ENCODE measurements around the gene BNC2. TPM values are rescaled to one million over a fixed set of nuclear protein-coding genes. Genes with fewer than 3 reads are reported as not detected.

The BNC2 gene
- total RNA-seq, 1 donor from 2014 or later = 5.4 TPM

DNA sequence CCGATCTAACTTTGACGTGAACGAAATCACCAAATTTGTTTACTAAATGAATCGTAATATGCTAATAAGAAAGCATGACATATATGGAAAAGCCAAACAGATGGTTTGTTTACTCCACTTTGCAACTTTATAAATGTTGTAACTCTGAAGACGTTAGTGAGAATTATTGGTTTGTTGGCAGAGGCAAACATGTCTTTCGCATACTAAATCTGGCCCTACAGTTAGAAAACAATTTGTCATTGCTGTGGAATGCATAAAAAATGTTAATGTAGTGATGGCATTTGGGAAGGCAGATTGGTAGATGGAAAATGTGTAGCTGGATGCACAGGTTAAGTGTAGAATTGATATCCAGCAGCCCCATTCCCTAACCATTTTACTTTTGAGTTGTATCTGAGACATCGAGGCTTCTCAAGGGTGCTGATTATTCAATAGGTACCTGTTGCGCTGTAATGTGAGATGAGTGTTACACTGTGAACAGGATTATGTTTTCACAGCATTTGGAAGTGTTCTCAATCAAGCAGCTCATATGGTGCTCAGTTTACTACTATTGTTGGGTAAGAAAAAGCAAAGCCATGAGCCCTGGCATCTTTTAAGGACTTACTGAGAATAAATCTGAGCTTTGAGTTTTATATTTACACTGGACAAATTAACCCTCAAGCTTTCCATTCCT lies 444.8 kb downstream of the BNC2 start:
- DNase-seq (ENCODE audit: low read depth, low spot score) = no peak
- Mint-ChIP-seq H3K36me3 (ENCODE audit: low read depth) (no peaks in the 10 kb centered on the region), H3K27me3 (ENCODE audit: low read depth) (no peaks in the 10 kb centered on the region), H3K4me3 (no peak overlapping the region), H3K4me1 (peaks cover 58% of the 10 kb centered on the region), H3K27ac (ENCODE audit: unreplicated experiment) (no peak overlapping the region), H3K9me3 (peaks cover 4% of the 10 kb centered on the region)
- TF ChIP-seq, protein P1, sequence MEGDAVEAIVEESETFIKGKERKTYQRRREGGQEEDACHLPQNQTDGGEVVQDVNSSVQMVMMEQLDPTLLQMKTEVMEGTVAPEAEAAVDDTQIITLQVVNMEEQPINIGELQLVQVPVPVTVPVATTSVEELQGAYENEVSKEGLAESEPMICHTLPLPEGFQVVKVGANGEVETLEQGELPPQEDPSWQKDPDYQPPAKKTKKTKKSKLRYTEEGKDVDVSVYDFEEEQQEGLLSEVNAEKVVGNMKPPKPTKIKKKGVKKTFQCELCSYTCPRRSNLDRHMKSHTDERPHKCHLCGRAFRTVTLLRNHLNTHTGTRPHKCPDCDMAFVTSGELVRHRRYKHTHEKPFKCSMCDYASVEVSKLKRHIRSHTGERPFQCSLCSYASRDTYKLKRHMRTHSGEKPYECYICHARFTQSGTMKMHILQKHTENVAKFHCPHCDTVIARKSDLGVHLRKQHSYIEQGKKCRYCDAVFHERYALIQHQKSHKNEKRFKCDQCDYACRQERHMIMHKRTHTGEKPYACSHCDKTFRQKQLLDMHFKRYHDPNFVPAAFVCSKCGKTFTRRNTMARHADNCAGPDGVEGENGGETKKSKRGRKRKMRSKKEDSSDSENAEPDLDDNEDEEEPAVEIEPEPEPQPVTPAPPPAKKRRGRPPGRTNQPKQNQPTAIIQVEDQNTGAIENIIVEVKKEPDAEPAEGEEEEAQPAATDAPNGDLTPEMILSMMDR (conservative IDR thresholded peaks at IDR 0.05) = no peak

DNA sequence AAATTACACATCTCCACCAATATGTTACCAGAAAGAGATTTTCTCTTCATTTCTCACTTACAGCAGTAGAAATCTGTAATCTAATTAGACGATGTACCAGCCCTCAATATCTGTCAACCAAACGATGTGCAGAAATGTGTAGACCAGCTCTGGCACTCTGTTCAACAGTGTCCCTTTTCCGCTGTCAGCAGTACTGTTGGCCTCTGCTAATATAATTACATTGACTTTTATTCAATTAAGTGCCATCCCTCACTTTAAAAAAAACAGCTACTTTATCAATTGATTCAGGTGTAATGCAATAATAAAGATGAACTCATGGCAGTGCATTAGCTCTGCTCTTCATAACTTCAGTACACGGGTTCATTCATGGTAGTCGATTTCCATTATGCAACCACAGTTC lies 448.4 kb downstream of the BNC2 start:
- TF ChIP-seq, protein P1 (conservative IDR thresholded peaks at IDR 0.05) = no peak
- no peak for DNase-seq (ENCODE audit: low read depth, low spot score)
- Mint-ChIP-seq H3K4me3 (no peak overlapping the region), H3K27ac (ENCODE audit: unreplicated experiment) (no peak overlapping the region), H3K27me3 (ENCODE audit: low read depth) (no peaks in the 10 kb centered on the region), H3K9me3 (peaks cover 4% of the 10 kb centered on the region), H3K36me3 (ENCODE audit: low read depth) (no peaks in the 10 kb centered on the region), H3K4me1 (peaks cover 48% of the 10 kb centered on the region)

DNA sequence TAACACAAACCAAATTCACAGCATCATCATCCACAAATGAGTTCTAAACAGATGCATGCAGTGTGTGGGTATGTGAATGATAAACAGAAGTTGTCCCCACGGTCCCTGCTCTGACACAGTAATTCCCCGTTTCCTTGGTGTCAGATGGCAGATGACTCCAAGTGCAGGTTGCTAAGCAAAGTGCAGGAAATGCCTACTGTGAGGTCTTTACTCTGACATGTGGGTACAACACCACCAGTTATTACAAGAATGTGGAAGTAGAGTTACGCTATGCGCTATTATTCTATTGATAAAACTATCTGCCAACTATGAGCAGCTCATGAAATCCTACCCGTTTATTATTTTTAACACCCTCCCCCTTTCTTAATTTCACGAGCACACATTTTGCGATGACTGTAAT lies 448.9 kb downstream of the BNC2 start:
- no peaks in the 10 kb centered on the region for H3K27me3 Mint-ChIP-seq (ENCODE audit: low read depth)
- no peak for DNase-seq (ENCODE audit: low read depth, low spot score)
- TF ChIP-seq, protein P1 (conservative IDR thresholded peaks at IDR 0.05) = no peak
- H3K4me3 Mint-ChIP-seq = no peak overlapping the region
- no peaks in the 10 kb centered on the region for H3K36me3 Mint-ChIP-seq (ENCODE audit: low read depth)
- peaks cover 4% of the 10 kb centered on the region for H3K9me3 Mint-ChIP-seq
- peaks cover 54% of the 10 kb centered on the region for H3K4me1 Mint-ChIP-seq
- H3K27ac Mint-ChIP-seq (ENCODE audit: unreplicated experiment) = no peak overlapping the region

DNA sequence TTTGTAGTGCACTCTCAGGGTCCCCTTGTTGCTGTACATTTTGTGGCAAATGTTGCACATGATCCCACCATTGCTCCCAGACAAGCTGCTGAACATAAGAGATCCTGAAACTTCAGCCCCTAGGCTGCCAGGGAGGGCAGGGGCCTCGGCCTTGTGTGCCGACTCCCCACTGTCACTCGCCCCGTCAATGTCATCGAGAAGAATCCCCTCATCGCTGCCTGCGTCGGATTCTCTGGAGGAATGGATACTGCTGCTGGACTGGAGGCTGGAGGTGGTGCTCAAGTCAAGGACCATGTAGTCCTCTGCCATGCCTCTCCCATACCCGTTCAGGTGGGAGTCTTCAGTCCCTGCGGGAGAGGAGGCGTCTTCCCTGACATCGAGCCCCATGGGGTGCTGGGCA lies 451.3 kb downstream of the BNC2 start:
- Mint-ChIP-seq H3K9me3 (peaks cover 2% of the 10 kb centered on the region), H3K4me3 (no peak overlapping the region), H3K36me3 (ENCODE audit: low read depth) (no peaks in the 10 kb centered on the region), H3K4me1 (peaks cover 73% of the 10 kb centered on the region), H3K27ac (ENCODE audit: unreplicated experiment) (no peak overlapping the region), H3K27me3 (ENCODE audit: low read depth) (no peaks in the 10 kb centered on the region)
- TF ChIP-seq, protein P1 (conservative IDR thresholded peaks at IDR 0.05) = no peak
- DNase-seq (ENCODE audit: low read depth, low spot score) = no peak

DNA sequence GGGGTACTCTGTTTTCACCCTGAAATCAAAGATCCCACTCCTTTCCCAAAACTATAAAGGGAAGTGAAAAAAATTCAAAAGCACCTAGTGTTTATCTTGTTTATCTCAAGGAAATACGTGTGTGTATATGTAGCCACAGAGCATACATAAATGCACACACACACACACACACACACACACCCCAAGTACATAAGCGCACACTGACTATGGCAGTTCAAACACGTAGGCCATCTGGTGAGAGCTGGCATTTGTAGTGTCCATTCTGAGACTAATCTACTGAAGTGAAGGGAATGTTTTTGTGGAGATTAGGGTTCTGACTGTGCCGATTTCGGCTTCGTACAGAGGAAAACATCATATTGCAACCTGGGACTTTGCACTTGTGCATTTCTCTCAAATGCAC lies 451.7 kb downstream of the BNC2 start:
- H3K4me1 Mint-ChIP-seq = peaks cover 77% of the 10 kb centered on the region
- TF ChIP-seq, protein P1 (conservative IDR thresholded peaks at IDR 0.05) = no peak
- DNase-seq (ENCODE audit: low read depth, low spot score) = no peak
- no peaks in the 10 kb centered on the region for H3K27me3 Mint-ChIP-seq (ENCODE audit: low read depth)
- H3K9me3 Mint-ChIP-seq = peaks cover 2% of the 10 kb centered on the region
- no peak overlapping the region for H3K4me3 Mint-ChIP-seq
- no peak overlapping the region for H3K27ac Mint-ChIP-seq (ENCODE audit: unreplicated experiment)
- H3K36me3 Mint-ChIP-seq (ENCODE audit: low read depth) = no peaks in the 10 kb centered on the region
